Endothelial cell of umbilical vein (primary cell): ENCODE measurements around the gene CXorf38. TPM values are rescaled to one million over a fixed set of nuclear protein-coding genes. Genes with fewer than 3 reads are reported as not detected.

Source experiments
- BruUV-seq: library from RNA; stranded (reverse); fragments of 400-500 nt; replicated peaks from 2 replicates; lab custom pipeline; 2021; lab: Mats Ljungman, UMichigan
- CTCF ChIA-PET: fragments of 300-600, 350-600 bp; sonication (Branson Sonifier 250); formaldehyde crosslinking; loops from one replicate; lab custom pipeline; 2021; ENCODE audit warnings: antibody characterized with exemption, inconsistent platforms; lab: Charles Lee
- POLR2A ChIA-PET: fragments of 300-600, 350-600 bp; sonication (Branson Sonifier 250); formaldehyde crosslinking; loops from one replicate; lab custom pipeline; 2021; ENCODE audit warnings: antibody characterized with exemption, inconsistent platforms; lab: Charles Lee
- DNase-seq: peaks from one replicate; pipeline ENCODE4 v3.0.0-alpha.2; 2011; ENCODE audit warnings: low read depth, low spot score
- FAIRE-seq: peaks from 2 replicates; lab custom pipeline; 2011; peaks lifted over from hg19 to GRCh38; lab: Jason Lieb, UNC
- H2AFZ ChIP-seq: 2 replicates; pipeline ENCODE4 v1.6.0; 2012; ENCODE audit warnings: low read depth, low read length, control low read depth, inconsistent platforms
- H3K27ac ChIP-seq: 2 replicates; pipeline ENCODE4 v1.5.1; 2011; ENCODE audit warnings: low read depth, mild to moderate bottlenecking, control low read depth, low read length, moderate library complexity; ENCODE audit not compliant: insufficient read depth
- H3K27me3 ChIP-seq, 2 experiments: 2 replicates each; pipeline versions ENCODE4 v1.6.0 to v1.6.1; 2011; ENCODE audit warnings: low read length in 2 of 2, mixed read lengths in 1 of 2; ENCODE audit not compliant: control insufficient read depth in 2 of 2, insufficient read depth in 2 of 2
- H3K36me3 ChIP-seq, 2 experiments: 2 replicates in 1 of 2; 3 replicates in 1 of 2; pipeline ENCODE4 v1.5.1; 2011; ENCODE audit warnings: low read length in 2 of 2, mild to moderate bottlenecking in 1 of 2, moderate library complexity in 1 of 2; ENCODE audit not compliant: control insufficient read depth in 2 of 2, insufficient read depth in 2 of 2; ENCODE audit errors: extremely low read depth in 1 of 2
- H3K4me1 ChIP-seq: 3 replicates; pipeline ENCODE4 v1.5.1; 2011; ENCODE audit warnings: mild to moderate bottlenecking, low read length; ENCODE audit not compliant: control insufficient read depth, insufficient read depth; ENCODE audit errors: extremely low read depth
- H3K4me2 ChIP-seq: 2 replicates; pipeline ENCODE4 v1.6.1; 2011; ENCODE audit warnings: low read length, control low read depth, mixed read lengths; ENCODE audit not compliant: insufficient read depth
- H3K4me3 ChIP-seq, 3 experiments: fragments of 200-600 bp in 1 of 3; sonication (generic), shearing (Covaris generic) in 1 of 3; replicated peaks in 1 of 3; 2 replicates each; pipeline ENCODE4 v1.5.1; 2011 to 2016; ENCODE audit warnings: control low read depth in 3 of 3, low read length in 3 of 3, mild to moderate bottlenecking in 2 of 3, inconsistent platforms in 1 of 3, low read depth in 1 of 3, moderate library complexity in 1 of 3; ENCODE audit not compliant: insufficient read depth in 1 of 3
- H3K79me2 ChIP-seq: 2 replicates; pipeline ENCODE4 v1.6.0; 2012; ENCODE audit warnings: low read length, inconsistent platforms; ENCODE audit not compliant: control insufficient read depth, insufficient read depth
- H3K9ac ChIP-seq: replicated peaks from 2 replicates; pipeline ENCODE3; 2011; ENCODE audit warnings: low read length, control low read depth; ENCODE audit not compliant: insufficient read depth; ENCODE audit errors: extremely low read depth
- H3K9me1 ChIP-seq: replicated peaks from 3 replicates; pipeline ENCODE4 v1.6.0; 2011; ENCODE audit warnings: mild to moderate bottlenecking, low read length; ENCODE audit not compliant: control insufficient read depth, insufficient read depth; ENCODE audit errors: extremely low read depth
- H3K9me3 ChIP-seq: replicated peaks from 2 replicates; pipeline ENCODE4 v1.5.1; 2012; ENCODE audit warnings: low read length, inconsistent platforms; ENCODE audit not compliant: control insufficient read depth, insufficient read depth
- H4K20me1 ChIP-seq: replicated peaks from 2 replicates; pipeline ENCODE3; 2011; ENCODE audit warnings: mild to moderate bottlenecking, low read length; ENCODE audit not compliant: control insufficient read depth, insufficient read depth; ENCODE audit errors: extremely low read depth
- CTCF ChIP-seq, 2 donors: IDR thresholded peaks; 1 replicate in 1 of 2; 2 replicates in 1 of 2; pipeline ENCODE4 v1.5.1; 2011; ENCODE audit warnings: low read length in 2 of 2, mild to moderate bottlenecking in 2 of 2, moderate library complexity in 2 of 2, control low read depth in 1 of 2, inconsistent platforms in 1 of 2, low read depth in 1 of 2; ENCODE audit not compliant: insufficient read depth in 1 of 2; ENCODE audit errors: extremely low read depth in 1 of 2
- EZH2 ChIP-seq: IDR thresholded peaks from 2 replicates; pipeline ENCODE4 v1.6.1; 2012; ENCODE audit warnings: borderline replicate concordance, low read depth, mild to moderate bottlenecking, moderate library complexity, low read length, inconsistent platforms; ENCODE audit not compliant: severe bottlenecking
- FOS ChIP-seq: IDR thresholded peaks from 2 replicates; pipeline ENCODE4 v1.6.1; 2011; ENCODE audit warnings: mild to moderate bottlenecking, low read length, moderate library complexity, borderline replicate concordance; ENCODE audit not compliant: insufficient read depth
- GATA2 ChIP-seq: IDR thresholded peaks from 2 replicates; pipeline ENCODE4 v1.7.0; 2011; ENCODE audit warnings: low read depth, mild to moderate bottlenecking, moderate library complexity, mixed read lengths, low read length; ENCODE audit not compliant: insufficient read length, insufficient read depth
- JUN ChIP-seq: IDR thresholded peaks from 2 replicates; pipeline ENCODE4 v1.6.1; 2011; ENCODE audit warnings: borderline replicate concordance, low read depth; ENCODE audit not compliant: insufficient read length, insufficient read depth
- MAX ChIP-seq: IDR thresholded peaks from 2 replicates; pipeline ENCODE4 v1.6.1; 2011; ENCODE audit not compliant: insufficient read depth, insufficient read length
- MYC ChIP-seq: IDR thresholded peaks from one replicate; pipeline ENCODE4 v1.6.1; 2011; ENCODE audit warnings: mild to moderate bottlenecking, low read depth, low read length
- POLR2A ChIP-seq: IDR thresholded peaks from 2 replicates; pipeline ENCODE4 v1.6.1; 2012; ENCODE audit warnings: low read depth, mild to moderate bottlenecking, control low read depth, low read length
- POLR2AphosphoS5 ChIP-seq: IDR thresholded peaks from 2 replicates; pipeline ENCODE4 v1.6.1; 2012; ENCODE audit warnings: low read depth, mild to moderate bottlenecking, control low read depth, low read length, moderate library complexity; ENCODE audit not compliant: insufficient read depth
- dilution Hi-C: fragments of 300-500 bp; cut with MboI; formaldehyde crosslinking; loops from one replicate; pipeline ENCODE4 v1.15.0; 2019; ENCODE audit warnings: low sequenced_read_pairs; ENCODE audit not compliant: extremely low pct_ligation_motif_present
- intact Hi-C: fragments of 100-400 bp; cut with micrococcal nuclease; formaldehyde crosslinking; loops from one replicate; pipeline ENCODE4 v1.10.0; 2022
- polyA plus RNA-seq, 4 experiments: library from polyadenylated mRNA; depleted of rRNA in 3 of 4; stranded (reverse) in 3 of 4; unstranded in 1 of 4; fragments of >200 nt; gene quantifications; 2 replicates each; pipeline versions ENCODE4 v1.2.1 to v1.2.3, GENCODE V29; 2011 to 2012; ENCODE audit warnings: missing spikeins in 1 of 4
- total RNA-seq: library from RNA; stranded (reverse); gene quantifications from 2 replicates; pipeline ENCODE4 v1.2.3, GENCODE V29; 2021

CXorf38 gene
- total and polyA plus RNA-seq, 2 donors (not counting 3 experiments of a cell fraction or from before 2014, with no cell fraction given) = 5.9 to 12.4 TPM

GRCh38 chrX:40622479-40623138, 24.8 kb downstream of the CXorf38 start:
- dilution Hi-C loops (no loop called here), intact Hi-C loops (no loop called here)
- no peaks in the 10 kb centered on the region for H3K36me3 ChIP-seq
- ChIA-PET POLR2A (no interaction called here), CTCF (no interaction called here)
- H3K27ac ChIP-seq = no peak overlapping the region
- H3K4me3 ChIP-seq = no peak overlapping the region
- no peaks in the 10 kb centered on the region for H3K9me1 ChIP-seq
- no peak overlapping the region for H2AFZ ChIP-seq
- no peaks in the 10 kb centered on the region for H3K4me1 ChIP-seq
- no peaks in the 10 kb centered on the region for H3K79me2 ChIP-seq
- BruUV-seq = no TSS peak
- H3K4me2 ChIP-seq = no peak overlapping the region
- DNase-seq = no peak
- H3K9me3 ChIP-seq = no peaks in the 10 kb centered on the region
- H4K20me1 ChIP-seq = no peaks in the 10 kb centered on the region
- no peak overlapping the region for H3K9ac ChIP-seq
- peak; percentile 4 for FAIRE-seq
- TF ChIP-seq GATA2 (no peak), EZH2 (no peak), FOS (no peak), POLR2A (no peak), POLR2AphosphoS5 (no peak), MYC (no peak), MAX (no peak), CTCF (IDR thresholded peaks at IDR 0.05; ENCODE audit: extremely low read depth in 1 of 2, insufficient read depth in 1 of 2, low read depth in 1 of 2, low read length in 2 of 2) (no peak), JUN (no peak)
- H3K27me3 ChIP-seq = no peaks in the 10 kb centered on the region
